Mononuclear cell (primary cell): Measurements from ENCODE around the gene FAM184B. TPM values are rescaled to one million over a fixed set of nuclear protein-coding genes. Genes with fewer than 3 reads are reported as not detected.
"Not testable (repeated sequence)": the region's sequence is repeated elsewhere in the genome, so short reads cannot be mapped to it uniquely, and the experiment has no call there.

Experiments used
- H3K27me3 ChIP-seq: 2 replicates; pipeline ENCODE4 v1.6.0; 2011; ENCODE audit warnings: low read length, control low read depth; ENCODE audit not compliant: insufficient read depth
- H3K4me1 ChIP-seq: 2 replicates; pipeline ENCODE4 v1.5.1; 2011; ENCODE audit warnings: mild to moderate bottlenecking, low read length, control low read depth; ENCODE audit not compliant: insufficient read depth
- H3K4me3 ChIP-seq: 2 replicates; pipeline ENCODE4 v1.5.1; 2011; ENCODE audit warnings: mild to moderate bottlenecking, low read length, moderate library complexity
- H3K9me3 ChIP-seq: 2 replicates; pipeline ENCODE4 v1.5.1; 2011; ENCODE audit warnings: low read depth, mild to moderate bottlenecking, control low read depth, low read length
- total RNA-seq: library from RNA; depleted of rRNA; stranded (reverse); fragments of >200 nt; gene quantifications from one replicate; pipeline ENCODE4 v1.2.3, GENCODE V29; 2012

The FAM184B gene
- total RNA-seq, 1 donor = under 0.01 TPM

- not testable (repeated sequence) for H3K27me3 ChIP-seq, H3K4me3 ChIP-seq, H3K4me1 ChIP-seq, H3K9me3 ChIP-seq
Observed at GRCh38 chr4:17659196-17659595, 122.2 kb downstream of the FAM184B start.

GRCh38 chr4:17657849-17658248 is 123.6 kb downstream of the FAM184B start:
- no peaks in the 10 kb centered on the region for H3K27me3 ChIP-seq
- no peaks in the 10 kb centered on the region for H3K9me3 ChIP-seq
- H3K4me1 ChIP-seq = peaks cover 3% of the 10 kb centered on the region
- H3K4me3 ChIP-seq = no peak overlapping the region

- H3K4me1 ChIP-seq = no peaks in the 10 kb centered on the region
- no peak overlapping the region for H3K4me3 ChIP-seq
- no peaks in the 10 kb centered on the region for H3K27me3 ChIP-seq
Observed at GRCh38 chr4:17657090-17657489, 124.3 kb downstream of the FAM184B start.

GRCh38 chr4:17654701-17655100 is 126.7 kb downstream of the FAM184B start:
- Histone ChIP-seq H3K27me3 (no peaks in the 10 kb centered on the region), H3K9me3 (no peaks in the 10 kb centered on the region), H3K4me1 (peaks cover 8% of the 10 kb centered on the region), H3K4me3 (no peak overlapping the region)

More at GRCh38 chr4:17657090-17657489, 124.3 kb downstream of the FAM184B start:
- H3K9me3 ChIP-seq = no peaks in the 10 kb centered on the region

- Histone ChIP-seq H3K27me3 (no peaks in the 10 kb centered on the region), H3K4me3 (no peak overlapping the region), H3K9me3 (no peaks in the 10 kb centered on the region), H3K4me1 (peaks cover 8% of the 10 kb centered on the region)
Observed at GRCh38 chr4:17650406-17650805, 131.0 kb downstream of the FAM184B start.

- no peaks in the 10 kb centered on the region for H3K27me3 ChIP-seq
- peaks cover 8% of the 10 kb centered on the region for H3K4me1 ChIP-seq
- no peaks in the 10 kb centered on the region for H3K9me3 ChIP-seq
- H3K4me3 ChIP-seq = no peak overlapping the region
Observed at GRCh38 chr4:17647927-17648326, 133.5 kb downstream of the FAM184B start.

- Histone ChIP-seq H3K27me3 (no peaks in the 10 kb centered on the region), H3K4me3 (no peak overlapping the region), H3K9me3 (no peaks in the 10 kb centered on the region)
Observed at GRCh38 chr4:17647176-17647806, 134.1 kb downstream of the FAM184B start.

GRCh38 chr4:17646693-17647092 is 134.7 kb downstream of the FAM184B start:
- peaks cover 8% of the 10 kb centered on the region for H3K4me1 ChIP-seq
- no peak overlapping the region for H3K4me3 ChIP-seq
- no peaks in the 10 kb centered on the region for H3K27me3 ChIP-seq
- no peaks in the 10 kb centered on the region for H3K9me3 ChIP-seq

More at GRCh38 chr4:17647176-17647806, 134.1 kb downstream of the FAM184B start:
- H3K4me1 ChIP-seq = peaks cover 8% of the 10 kb centered on the region

- Histone ChIP-seq H3K27me3 (no peaks in the 10 kb centered on the region), H3K9me3 (no peaks in the 10 kb centered on the region), H3K4me3 (no peak overlapping the region), H3K4me1 (no peaks in the 10 kb centered on the region)
Observed at GRCh38 chr4:17642398-17642783, 139.0 kb downstream of the FAM184B start.

GRCh38 chr4:17639136-17639535 is 142.3 kb downstream of the FAM184B start:
- no peaks in the 10 kb centered on the region for H3K27me3 ChIP-seq

GRCh38 chr4:17636696-17637622 is 144.5 kb downstream of the FAM184B start:
- Histone ChIP-seq H3K9me3 (no peaks in the 10 kb centered on the region), H3K4me3 (no peak overlapping the region), H3K4me1 (no peaks in the 10 kb centered on the region), H3K27me3 (no peaks in the 10 kb centered on the region)

More at GRCh38 chr4:17639136-17639535, 142.3 kb downstream of the FAM184B start:
- Histone ChIP-seq H3K4me3 (no peak overlapping the region), H3K4me1 (no peaks in the 10 kb centered on the region), H3K9me3 (no peaks in the 10 kb centered on the region)

- no peaks in the 10 kb centered on the region for H3K9me3 ChIP-seq
- no peaks in the 10 kb centered on the region for H3K27me3 ChIP-seq
- H3K4me1 ChIP-seq = no peaks in the 10 kb centered on the region
- no peak overlapping the region for H3K4me3 ChIP-seq
Observed at GRCh38 chr4:17636341-17636695, 145.1 kb downstream of the FAM184B start.

- no peaks in the 10 kb centered on the region for H3K27me3 ChIP-seq
- no peak overlapping the region for H3K4me3 ChIP-seq
- H3K9me3 ChIP-seq = no peaks in the 10 kb centered on the region
- no peaks in the 10 kb centered on the region for H3K4me1 ChIP-seq
Observed at GRCh38 chr4:17635056-17635455, 146.4 kb downstream of the FAM184B start.

- Histone ChIP-seq H3K27me3 (no peaks in the 10 kb centered on the region), H3K4me1 (no peaks in the 10 kb centered on the region), H3K9me3 (no peaks in the 10 kb centered on the region), H3K4me3 (no peak overlapping the region)
Observed at GRCh38 chr4:17633600-17633999, 147.8 kb downstream of the FAM184B start.

- H3K9me3 ChIP-seq = no peaks in the 10 kb centered on the region
- no peaks in the 10 kb centered on the region for H3K27me3 ChIP-seq
- no peak overlapping the region for H3K4me3 ChIP-seq
- no peaks in the 10 kb centered on the region for H3K4me1 ChIP-seq
Observed at GRCh38 chr4:17630228-17630627, 151.2 kb downstream of the FAM184B start.
